Neural progenitor cell (in vitro differentiated cells): Measurements from ENCODE around the gene SNAI1. TPM values are rescaled to one million over a fixed set of nuclear protein-coding genes. Genes with fewer than 3 reads are reported as not detected.

ENCODE experiments used
- DNase-seq: peaks from one replicate; pipeline ENCODE4 v3.0.0-alpha.2; 2016; ENCODE audit warnings: low spot score
- H2AFZ ChIP-seq: fragments of 200-600 bp; sonication (generic); replicated peaks from 2 replicates; pipeline ENCODE4 v1.6.1; 2016; ENCODE audit warnings: antibody characterized with exemption
- H3F3A ChIP-seq: fragments of 200-600 bp; sonication (generic); 2 replicates; pipeline ENCODE4 v1.6.1; 2016; ENCODE audit warnings: antibody characterized with exemption, low read depth
- H3K27ac ChIP-seq: fragments of 200-600 bp; sonication (generic); 2 replicates; pipeline ENCODE4 v1.5.1; 2016; ENCODE audit warnings: mild to moderate bottlenecking
- H3K27me3 ChIP-seq: fragments of 200-600 bp; sonication (generic); 2 replicates; pipeline ENCODE4 v1.6.1; 2016; ENCODE audit warnings: mild to moderate bottlenecking, moderate library complexity
- H3K36me3 ChIP-seq: fragments of 200-600 bp; sonication (generic); 2 replicates; pipeline ENCODE4 v1.5.1; 2016
- H3K4me1 ChIP-seq: fragments of 200-600 bp; sonication (generic); 2 replicates; pipeline ENCODE4 v1.6.1; 2016; ENCODE audit warnings: mixed run types
- H3K4me2 ChIP-seq: fragments of 200-600 bp; sonication (generic); 2 replicates; pipeline ENCODE4 v1.6.1; 2016
- H3K4me3 ChIP-seq: fragments of 200-600 bp; sonication (generic); 2 replicates; pipeline ENCODE4 v1.5.1; 2016
- H3K79me2 ChIP-seq: fragments of 200-600 bp; sonication (generic); 2 replicates; pipeline ENCODE4 v1.6.1; 2016; ENCODE audit warnings: low read depth
- H3K9ac ChIP-seq: fragments of 200-600 bp; sonication (generic); 2 replicates; pipeline ENCODE4 v1.6.1; 2016
- H3K9me3 ChIP-seq: fragments of 200-600 bp; sonication (generic); 2 replicates; pipeline ENCODE4 v1.5.1; 2016; ENCODE audit warnings: low read depth
- H4K20me1 ChIP-seq: fragments of 200-600 bp; sonication (generic); 2 replicates; pipeline ENCODE4 v1.6.1; 2016; ENCODE audit warnings: low read depth
- H3K27ac Mint-ChIP-seq: 3 replicates; pipeline ENCODE4 v1.8.0; 2021; ENCODE audit warnings: mixed read lengths
- H3K27me3 Mint-ChIP-seq: 2 replicates; pipeline ENCODE4 v1.8.0; 2022; ENCODE audit warnings: low read depth, mild to moderate bottlenecking, inconsistent platforms, moderate library complexity, mixed read lengths; ENCODE audit not compliant: insufficient read depth
- H3K36me3 Mint-ChIP-seq: 3 replicates; pipeline ENCODE4 v1.8.0; 2021; ENCODE audit warnings: mixed read lengths
- H3K4me1 Mint-ChIP-seq: 3 replicates; pipeline ENCODE4 v1.8.0; 2021; ENCODE audit warnings: mixed read lengths
- H3K4me3 Mint-ChIP-seq: 3 replicates; pipeline ENCODE4 v1.8.0; 2021; ENCODE audit warnings: mild to moderate bottlenecking, moderate library complexity, mixed read lengths
- H3K9me3 Mint-ChIP-seq: 3 replicates; pipeline ENCODE4 v1.8.0; 2020; ENCODE audit warnings: mixed read lengths
- EZH2 ChIP-seq: fragments of 200-600 bp; sonication (generic); IDR thresholded peaks from 2 replicates; pipeline ENCODE4 v1.6.1; 2017; ENCODE audit warnings: antibody characterized with exemption, mild to moderate bottlenecking, moderate library complexity
- EZH2phosphoT487 ChIP-seq: fragments of 200-600 bp; sonication (generic); IDR thresholded peaks from 2 replicates; pipeline ENCODE4 v1.6.1; 2017; ENCODE audit warnings: antibody characterized with exemption
- small RNA-seq: library from RNA; depleted of rRNA; stranded (forward); fragments of <200 nt; gene quantifications from one replicate; pipeline ENCODE3, GENCODE V24; 2015
- total RNA-seq: library from RNA; depleted of rRNA; stranded (reverse); fragments of >200 nt; gene quantifications from 2 replicates; pipeline ENCODE4 v1.2.3, GENCODE V29; 2015; ENCODE audit warnings: low replicate concordance
- TF ChIP-seq, protein P1 (sequence below): fragments of 200-600 bp; sonication (generic); IDR thresholded peaks from 2 replicates; pipeline ENCODE4 v1.5.1; 2017; ENCODE audit warnings: antibody characterized with exemption, mild to moderate bottlenecking

The SNAI1 gene
- total RNA-seq, 1 donor from 2014 or later: 1.1 TPM

DNA sequence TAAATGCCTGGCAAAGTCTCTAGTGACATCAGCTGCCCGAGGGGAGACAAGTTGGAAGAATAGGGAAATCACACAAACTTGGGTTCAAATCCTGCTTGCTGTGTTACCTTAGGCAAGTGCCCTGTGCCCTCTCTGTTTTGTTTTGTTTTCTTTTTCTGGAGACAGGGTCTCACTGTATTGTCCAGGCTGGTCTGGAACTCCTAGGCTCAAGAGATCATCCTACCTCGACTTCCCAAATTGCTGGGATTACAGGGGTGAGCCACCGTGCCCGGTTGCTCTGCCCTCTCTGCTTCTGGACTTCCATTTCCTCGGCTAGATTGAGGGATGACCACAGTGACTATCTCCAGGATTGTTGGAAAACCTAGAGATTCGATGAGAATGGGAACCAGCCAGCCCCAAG lies 55.4 kb downstream of the SNAI1 start:
- Histone ChIP-seq H3F3A (peaks cover 5% of the 10 kb centered on the region), H3K4me1 (peaks cover 19% of the 10 kb centered on the region), H3K9me3 (no peaks in the 10 kb centered on the region), H3K27ac (no peak overlapping the region), H3K4me2 (no peak overlapping the region), H3K4me3 (no peak overlapping the region), H3K36me3 (no peaks in the 10 kb centered on the region), H3K27me3 (no peaks in the 10 kb centered on the region), H3K9ac (no peak overlapping the region), H2AFZ (no peak overlapping the region), H3K79me2 (no peaks in the 10 kb centered on the region), H4K20me1 (no peaks in the 10 kb centered on the region)
- H3K4me1 Mint-ChIP-seq: peaks cover 30% of the 10 kb centered on the region
- no peak for DNase-seq
- no peak overlapping the region for H3K4me3 Mint-ChIP-seq
- TF ChIP-seq, protein P1, sequence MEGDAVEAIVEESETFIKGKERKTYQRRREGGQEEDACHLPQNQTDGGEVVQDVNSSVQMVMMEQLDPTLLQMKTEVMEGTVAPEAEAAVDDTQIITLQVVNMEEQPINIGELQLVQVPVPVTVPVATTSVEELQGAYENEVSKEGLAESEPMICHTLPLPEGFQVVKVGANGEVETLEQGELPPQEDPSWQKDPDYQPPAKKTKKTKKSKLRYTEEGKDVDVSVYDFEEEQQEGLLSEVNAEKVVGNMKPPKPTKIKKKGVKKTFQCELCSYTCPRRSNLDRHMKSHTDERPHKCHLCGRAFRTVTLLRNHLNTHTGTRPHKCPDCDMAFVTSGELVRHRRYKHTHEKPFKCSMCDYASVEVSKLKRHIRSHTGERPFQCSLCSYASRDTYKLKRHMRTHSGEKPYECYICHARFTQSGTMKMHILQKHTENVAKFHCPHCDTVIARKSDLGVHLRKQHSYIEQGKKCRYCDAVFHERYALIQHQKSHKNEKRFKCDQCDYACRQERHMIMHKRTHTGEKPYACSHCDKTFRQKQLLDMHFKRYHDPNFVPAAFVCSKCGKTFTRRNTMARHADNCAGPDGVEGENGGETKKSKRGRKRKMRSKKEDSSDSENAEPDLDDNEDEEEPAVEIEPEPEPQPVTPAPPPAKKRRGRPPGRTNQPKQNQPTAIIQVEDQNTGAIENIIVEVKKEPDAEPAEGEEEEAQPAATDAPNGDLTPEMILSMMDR: no peak
- no peak for TF ChIP-seq EZH2phosphoT487
- TF ChIP-seq EZH2: no peak
- H3K27me3 Mint-ChIP-seq: peaks cover 10% of the 10 kb centered on the region
- peak overlapping the region; percentile 79 for H3K27ac Mint-ChIP-seq
- no peaks in the 10 kb centered on the region for H3K36me3 Mint-ChIP-seq
- no peaks in the 10 kb centered on the region for H3K9me3 Mint-ChIP-seq

Small RNA genes within 50 kb of the gene (small RNA-seq; reads per million reads assigned to genes)
- gene RF00017 (not detected), gene RNU6-147P (not detected)

Other genes with a start within 250 kb of the SNAI1 start
- gene SLC9A8, start 170.2 kb upstream of the SNAI1 start, total RNA-seq: 4.1 and 6.3 TPM in 2 replicates
- 4.0 and 5.0 TPM in 2 replicates for gene SPATA2, start 67.5 kb upstream of the SNAI1 start, total RNA-seq
- 41.3 and 105 TPM in 2 replicates for gene RNF114, start 46.6 kb upstream of the SNAI1 start, total RNA-seq
- 121 and 143 TPM in 2 replicates for gene UBE2V1, start 130.2 kb downstream of the SNAI1 start, total RNA-seq
- 9.5 and 21.6 TPM in 2 replicates for gene PEDS1, start 170.7 kb downstream of the SNAI1 start, total RNA-seq
- gene CEBPB, start 207.8 kb downstream of the SNAI1 start, total RNA-seq: 1.8 and 2.9 TPM in 2 replicates